Panc1 (cell line): ENCODE results near the gene CXCR3.

Experiments
- CTCF ChIP-seq: fragments of 450-650 bp; IDR thresholded peaks from 2 replicates; pipeline ENCODE4 v1.5.1; 2017; ENCODE audit warnings: mild to moderate bottlenecking
- POLR2AphosphoS5 ChIP-seq: IDR thresholded peaks from 2 replicates; pipeline ENCODE4 v1.6.1; 2012; ENCODE audit warnings: mild to moderate bottlenecking, low read depth, low read length, moderate library complexity
- SIN3A ChIP-seq: IDR thresholded peaks from 2 replicates; pipeline ENCODE4 v1.6.1; 2012; ENCODE audit warnings: low read depth, mild to moderate bottlenecking, low read length, moderate library complexity, borderline replicate concordance; ENCODE audit not compliant: insufficient read depth
- TCF7L2 ChIP-seq: IDR thresholded peaks from 2 replicates; pipeline ENCODE4 v1.6.1; 2011; ENCODE audit warnings: mild to moderate bottlenecking, low read depth, low read length, inconsistent platforms
- TF ChIP-seq, protein P1 (sequence below), 2 experiments: IDR thresholded peaks; 2 replicates each; pipeline ENCODE4 v1.6.1; 2011 to 2012; ENCODE audit warnings: low read depth in 2 of 2, control low read depth in 1 of 2, low read length in 1 of 2, mild to moderate bottlenecking in 1 of 2, moderate library complexity in 1 of 2; ENCODE audit not compliant: insufficient read depth in 1 of 2

- TF ChIP-seq CTCF (no peak), SIN3A (no peak), TCF7L2 (no peak), POLR2AphosphoS5 (no peak)
- TF ChIP-seq, protein P1, sequence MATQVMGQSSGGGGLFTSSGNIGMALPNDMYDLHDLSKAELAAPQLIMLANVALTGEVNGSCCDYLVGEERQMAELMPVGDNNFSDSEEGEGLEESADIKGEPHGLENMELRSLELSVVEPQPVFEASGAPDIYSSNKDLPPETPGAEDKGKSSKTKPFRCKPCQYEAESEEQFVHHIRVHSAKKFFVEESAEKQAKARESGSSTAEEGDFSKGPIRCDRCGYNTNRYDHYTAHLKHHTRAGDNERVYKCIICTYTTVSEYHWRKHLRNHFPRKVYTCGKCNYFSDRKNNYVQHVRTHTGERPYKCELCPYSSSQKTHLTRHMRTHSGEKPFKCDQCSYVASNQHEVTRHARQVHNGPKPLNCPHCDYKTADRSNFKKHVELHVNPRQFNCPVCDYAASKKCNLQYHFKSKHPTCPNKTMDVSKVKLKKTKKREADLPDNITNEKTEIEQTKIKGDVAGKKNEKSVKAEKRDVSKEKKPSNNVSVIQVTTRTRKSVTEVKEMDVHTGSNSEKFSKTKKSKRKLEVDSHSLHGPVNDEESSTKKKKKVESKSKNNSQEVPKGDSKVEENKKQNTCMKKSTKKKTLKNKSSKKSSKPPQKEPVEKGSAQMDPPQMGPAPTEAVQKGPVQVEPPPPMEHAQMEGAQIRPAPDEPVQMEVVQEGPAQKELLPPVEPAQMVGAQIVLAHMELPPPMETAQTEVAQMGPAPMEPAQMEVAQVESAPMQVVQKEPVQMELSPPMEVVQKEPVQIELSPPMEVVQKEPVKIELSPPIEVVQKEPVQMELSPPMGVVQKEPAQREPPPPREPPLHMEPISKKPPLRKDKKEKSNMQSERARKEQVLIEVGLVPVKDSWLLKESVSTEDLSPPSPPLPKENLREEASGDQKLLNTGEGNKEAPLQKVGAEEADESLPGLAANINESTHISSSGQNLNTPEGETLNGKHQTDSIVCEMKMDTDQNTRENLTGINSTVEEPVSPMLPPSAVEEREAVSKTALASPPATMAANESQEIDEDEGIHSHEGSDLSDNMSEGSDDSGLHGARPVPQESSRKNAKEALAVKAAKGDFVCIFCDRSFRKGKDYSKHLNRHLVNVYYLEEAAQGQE (IDR thresholded peaks at IDR 0.05; ENCODE audit: insufficient read depth in 1 of 2, low read depth in 2 of 2, low read length in 1 of 2): no peak
Measured at GRCh38 chrX:71626576-71626975, 8.3 kb upstream of the CXCR3 start.
